ENCODE data around the gene PDGFC.

DNA sequence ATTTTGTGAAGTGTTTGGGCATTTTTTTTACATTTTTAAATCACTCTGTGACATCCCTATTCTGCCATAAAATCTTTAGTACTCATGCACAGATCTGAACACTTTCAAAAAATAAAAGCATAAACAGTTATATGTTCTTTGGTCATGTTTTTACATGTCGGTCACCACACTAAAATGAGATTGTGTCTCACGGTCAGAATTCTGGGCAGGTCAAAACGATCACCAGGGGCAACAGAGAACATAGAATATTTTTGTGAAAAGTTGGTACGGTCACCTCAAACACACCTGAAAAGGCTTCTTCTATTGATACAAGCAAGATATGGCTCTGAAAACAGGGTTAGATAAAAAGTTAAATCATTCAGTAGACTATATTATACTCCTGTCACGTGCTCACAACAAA, 189.1 kb downstream of the PDGFC start:
- TF ChIP-seq CTCF (IDR thresholded peaks at IDR 0.05) (no peak), SIN3A (IDR thresholded peaks at IDR 0.05; ENCODE audit: borderline replicate concordance, insufficient read depth, low read depth, low read length) (no peak), POLR2AphosphoS5 (IDR thresholded peaks at IDR 0.05; ENCODE audit: low read depth, low read length) (no peak), TCF7L2 (IDR thresholded peaks at IDR 0.05; ENCODE audit: low read depth, low read length) (no peak)
- TF ChIP-seq, protein P1, sequence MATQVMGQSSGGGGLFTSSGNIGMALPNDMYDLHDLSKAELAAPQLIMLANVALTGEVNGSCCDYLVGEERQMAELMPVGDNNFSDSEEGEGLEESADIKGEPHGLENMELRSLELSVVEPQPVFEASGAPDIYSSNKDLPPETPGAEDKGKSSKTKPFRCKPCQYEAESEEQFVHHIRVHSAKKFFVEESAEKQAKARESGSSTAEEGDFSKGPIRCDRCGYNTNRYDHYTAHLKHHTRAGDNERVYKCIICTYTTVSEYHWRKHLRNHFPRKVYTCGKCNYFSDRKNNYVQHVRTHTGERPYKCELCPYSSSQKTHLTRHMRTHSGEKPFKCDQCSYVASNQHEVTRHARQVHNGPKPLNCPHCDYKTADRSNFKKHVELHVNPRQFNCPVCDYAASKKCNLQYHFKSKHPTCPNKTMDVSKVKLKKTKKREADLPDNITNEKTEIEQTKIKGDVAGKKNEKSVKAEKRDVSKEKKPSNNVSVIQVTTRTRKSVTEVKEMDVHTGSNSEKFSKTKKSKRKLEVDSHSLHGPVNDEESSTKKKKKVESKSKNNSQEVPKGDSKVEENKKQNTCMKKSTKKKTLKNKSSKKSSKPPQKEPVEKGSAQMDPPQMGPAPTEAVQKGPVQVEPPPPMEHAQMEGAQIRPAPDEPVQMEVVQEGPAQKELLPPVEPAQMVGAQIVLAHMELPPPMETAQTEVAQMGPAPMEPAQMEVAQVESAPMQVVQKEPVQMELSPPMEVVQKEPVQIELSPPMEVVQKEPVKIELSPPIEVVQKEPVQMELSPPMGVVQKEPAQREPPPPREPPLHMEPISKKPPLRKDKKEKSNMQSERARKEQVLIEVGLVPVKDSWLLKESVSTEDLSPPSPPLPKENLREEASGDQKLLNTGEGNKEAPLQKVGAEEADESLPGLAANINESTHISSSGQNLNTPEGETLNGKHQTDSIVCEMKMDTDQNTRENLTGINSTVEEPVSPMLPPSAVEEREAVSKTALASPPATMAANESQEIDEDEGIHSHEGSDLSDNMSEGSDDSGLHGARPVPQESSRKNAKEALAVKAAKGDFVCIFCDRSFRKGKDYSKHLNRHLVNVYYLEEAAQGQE (IDR thresholded peaks at IDR 0.05; ENCODE audit: insufficient read depth in 1 of 2, low read depth in 2 of 2, low read length in 1 of 2), result no peak

Measured in Panc1 (cell line).